H9 (cell line): ENCODE data around the gene CEP250. TPM values are rescaled to one million over a fixed set of nuclear protein-coding genes. Genes with fewer than 3 reads are reported as not detected.

Experiments
- DNase-seq: peaks from one replicate; pipeline ENCODE4 v3.0.0-alpha.2; 2017
- H2AFZ ChIP-seq: one replicate; pipeline ENCODE4 v1.6.1; 2013; ENCODE audit warnings: mild to moderate bottlenecking, low read length, control low read depth, moderate library complexity
- H2AK5ac ChIP-seq: 2 replicates; pipeline ENCODE4 v1.6.1; 2013; ENCODE audit warnings: low read length, control low read depth, mixed read lengths; ENCODE audit not compliant: insufficient read length
- H2BK120ac ChIP-seq: one replicate; pipeline ENCODE4 v1.6.1; 2013; ENCODE audit warnings: low read depth, mild to moderate bottlenecking, low read length, control low read depth, inconsistent platforms; ENCODE audit not compliant: poor library complexity, severe bottlenecking
- H2BK12ac ChIP-seq: 2 replicates; pipeline ENCODE4 v1.6.1; 2013; ENCODE audit warnings: low read length, control low read depth, mixed read lengths, low read depth; ENCODE audit not compliant: insufficient read length
- H2BK15ac ChIP-seq: 2 replicates; pipeline ENCODE4 v1.6.1; 2013; ENCODE audit warnings: low read depth, low read length, control low read depth
- H2BK20ac ChIP-seq: one replicate; pipeline ENCODE4 v1.6.1; 2013; ENCODE audit warnings: low read depth, mild to moderate bottlenecking, low read length, control low read depth, inconsistent platforms; ENCODE audit not compliant: poor library complexity, severe bottlenecking
- H2BK5ac ChIP-seq: 2 replicates; pipeline ENCODE4 v1.6.1; 2013; ENCODE audit warnings: low read length, control low read depth, mixed read lengths; ENCODE audit not compliant: insufficient read length
- H3K14ac ChIP-seq: 2 replicates; pipeline ENCODE4 v1.6.1; 2013; ENCODE audit warnings: low read length, control low read depth; ENCODE audit not compliant: insufficient read depth
- H3K18ac ChIP-seq: 2 replicates; pipeline ENCODE4 v1.6.1; 2013; ENCODE audit warnings: low read depth, mild to moderate bottlenecking, mixed read lengths, low read length, control low read depth; ENCODE audit not compliant: insufficient read length
- H3K23ac ChIP-seq: 2 replicates; pipeline ENCODE4 v1.6.1; 2013; ENCODE audit warnings: low read length, control low read depth, mixed read lengths, low read depth; ENCODE audit not compliant: insufficient read length
- H3K23me2 ChIP-seq: 2 replicates; pipeline ENCODE4 v1.6.1; 2013; ENCODE audit warnings: low read depth, mild to moderate bottlenecking, mixed read lengths, low read length, control low read depth; ENCODE audit not compliant: insufficient read length, poor library complexity, severe bottlenecking
- H3K27ac ChIP-seq: 2 replicates; pipeline ENCODE4 v1.5.1; 2013; ENCODE audit warnings: low read length, control low read depth, mixed read lengths, low read depth; ENCODE audit not compliant: insufficient read length
- H3K27me3 ChIP-seq: 2 replicates; pipeline ENCODE4 v1.6.1; 2013; ENCODE audit warnings: low read length, control low read depth, inconsistent platforms; ENCODE audit not compliant: insufficient read depth
- H3K4ac ChIP-seq: 2 replicates; pipeline ENCODE4 v1.6.1; 2013; ENCODE audit warnings: low read depth, mild to moderate bottlenecking, control low read depth, inconsistent platforms, low read length, moderate library complexity
- H3K4me1 ChIP-seq: 2 replicates; pipeline ENCODE4 v1.6.1; 2013; ENCODE audit warnings: low read length, control low read depth, inconsistent platforms; ENCODE audit not compliant: insufficient read depth
- H3K4me2 ChIP-seq: 2 replicates; pipeline ENCODE4 v1.6.1; 2013; ENCODE audit warnings: low read length, control low read depth, mixed read lengths; ENCODE audit not compliant: insufficient read length, insufficient read depth
- H3K56ac ChIP-seq: 2 replicates; pipeline ENCODE4 v1.6.1; 2013; ENCODE audit warnings: low read depth, mild to moderate bottlenecking, mixed read lengths, low read length, control low read depth; ENCODE audit not compliant: insufficient read length
- H3K79me1 ChIP-seq: 2 replicates; pipeline ENCODE4 v1.6.1; 2013; ENCODE audit warnings: low read depth, mild to moderate bottlenecking, moderate library complexity, low read length, control low read depth, inconsistent platforms; ENCODE audit not compliant: insufficient read depth, poor library complexity, severe bottlenecking
- H3K79me2 ChIP-seq: 2 replicates; pipeline ENCODE4 v1.6.1; 2013; ENCODE audit warnings: low read length, control low read depth, inconsistent platforms; ENCODE audit not compliant: insufficient read depth
- H3K9ac ChIP-seq: 2 replicates; pipeline ENCODE4 v1.6.1; 2013; ENCODE audit warnings: low read length, control low read depth, mixed read lengths; ENCODE audit not compliant: insufficient read length; ENCODE audit errors: extremely low read depth
- H3K9me3 ChIP-seq: one replicate; pipeline ENCODE4 v1.6.1; 2013; ENCODE audit warnings: low read depth, low read length, inconsistent platforms; ENCODE audit not compliant: control insufficient read depth
- H3T11ph ChIP-seq: one replicate; pipeline ENCODE4 v1.6.1; 2013; ENCODE audit warnings: mild to moderate bottlenecking, low read length, control low read depth, inconsistent platforms
- H4K20me1 ChIP-seq: one replicate; pipeline ENCODE4 v1.6.1; 2013; ENCODE audit not compliant: control insufficient read depth, insufficient read length, insufficient read depth
- H4K5ac ChIP-seq: 2 replicates; pipeline ENCODE4 v1.6.1; 2013; ENCODE audit warnings: low read depth, mild to moderate bottlenecking, mixed read lengths, low read length, control low read depth; ENCODE audit not compliant: insufficient read length
- H4K8ac ChIP-seq: replicated peaks from 2 replicates; pipeline ENCODE4 v1.6.1; 2013; ENCODE audit warnings: low read length, control low read depth, mixed read lengths, low read depth; ENCODE audit not compliant: insufficient read length
- H4K91ac ChIP-seq: 2 replicates; pipeline ENCODE4 v1.6.1; 2013; ENCODE audit warnings: low read depth, mild to moderate bottlenecking, moderate library complexity, mixed read lengths, low read length, control low read depth; ENCODE audit not compliant: insufficient read length
- H3K27ac Mint-ChIP-seq, 3 experiments: 2 replicates in 2 of 3; 3 replicates in 1 of 3; pipeline ENCODE4 v1.8.0; 2020 to 2021; ENCODE audit warnings: mixed read lengths in 3 of 3, mild to moderate bottlenecking in 1 of 3, moderate library complexity in 1 of 3
- H3K27me3 Mint-ChIP-seq: 2 replicates; pipeline ENCODE4 v1.8.0; 2021; ENCODE audit warnings: low read depth, mild to moderate bottlenecking, moderate library complexity, mixed read lengths
- H3K36me3 Mint-ChIP-seq, 3 experiments: 2 replicates in 2 of 3; 3 replicates in 1 of 3; pipeline ENCODE4 v1.8.0; 2020 to 2021; ENCODE audit warnings: low read depth in 3 of 3, mixed read lengths in 3 of 3; ENCODE audit not compliant: insufficient read depth in 1 of 3
- H3K4me1 Mint-ChIP-seq, 2 experiments: 2 replicates each; pipeline ENCODE4 v1.8.0; 2020; ENCODE audit warnings: mixed read lengths in 2 of 2
- H3K4me3 Mint-ChIP-seq, 2 experiments: 2 replicates in 1 of 2; 3 replicates in 1 of 2; pipeline ENCODE4 v1.8.0; 2020 to 2021; ENCODE audit warnings: mild to moderate bottlenecking in 2 of 2, mixed read lengths in 2 of 2, moderate library complexity in 1 of 2
- H3K9me3 Mint-ChIP-seq, 2 experiments: 2 replicates in 1 of 2; 3 replicates in 1 of 2; pipeline ENCODE4 v1.8.0; 2020; ENCODE audit warnings: mild to moderate bottlenecking in 2 of 2, mixed read lengths in 2 of 2, moderate library complexity in 1 of 2
- WGBS: extraction: QIAGEN DNeasy Blood & Tissue Kit; methylation state at CpG from one replicate; pipeline ENCODE4 v1.1.7; 2013; ENCODE audit warnings: missing lambda C conversion rate, low lambda C conversion rate, mixed read lengths; ENCODE audit not compliant: insufficient read length; ENCODE audit errors: extremely low coverage; 5-methylcytosine and 5-hydroxymethylcytosine counted together
- total RNA-seq: library from RNA; stranded (reverse); gene quantifications from 2 replicates; pipeline ENCODE4 v1.2.1, GENCODE V29; 2021
- TF ChIP-seq, protein P1 (sequence below): fragments of 200-600 bp; sonication (generic); conservative IDR thresholded peaks from 3 replicates; pipeline ENCODE4 v1.8.0; 2021; ENCODE audit warnings: antibody characterized with exemption, mild to moderate bottlenecking

Gene CEP250
- total RNA-seq, 1 experiment from 2014 or later: 29.8 TPM

DNA sequence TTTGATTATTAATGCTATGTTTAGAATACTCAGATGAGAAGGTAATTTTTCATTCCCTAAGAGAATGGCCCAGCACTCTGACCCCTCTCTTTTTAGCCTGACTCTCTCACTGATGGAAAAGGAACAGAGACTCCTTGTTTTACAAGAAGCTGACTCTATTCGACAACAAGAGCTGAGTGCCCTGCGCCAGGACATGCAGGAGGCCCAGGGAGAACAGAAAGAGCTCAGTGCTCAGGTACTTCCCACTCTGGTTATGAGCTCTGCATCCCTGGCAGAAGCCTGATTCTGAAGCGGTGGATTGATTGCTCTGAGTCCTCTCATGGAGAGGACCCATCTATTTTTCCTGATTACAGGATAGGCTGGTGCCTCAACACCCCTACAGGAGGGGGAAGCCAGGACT is 41.1 kb downstream of the CEP250 start:
- no peak overlapping the region for H2BK120ac ChIP-seq
- H3K9me3 Mint-ChIP-seq: no peaks in the 10 kb centered on the region
- DNase-seq: no peak
- H3K79me1 ChIP-seq: no peaks in the 10 kb centered on the region
- no peak overlapping the region for H2BK5ac ChIP-seq
- H3K4me2 ChIP-seq: no peak overlapping the region
- no peaks in the 10 kb centered on the region for H3K9me3 ChIP-seq
- no peaks in the 10 kb centered on the region for H3K4me1 Mint-ChIP-seq
- no peak overlapping the region for H3K18ac ChIP-seq
- H4K5ac ChIP-seq: no peak overlapping the region
- peaks cover 31 to 88% (median 85%) of the 10 kb centered on the region in 3 experiments for H3K36me3 Mint-ChIP-seq
- H3T11ph ChIP-seq: no peak overlapping the region
- no CpG with 5 or more reads among the region's 3 CpGs for WGBS
- H2AFZ ChIP-seq: no peak overlapping the region
- no peak overlapping the region for H3K27ac Mint-ChIP-seq
- no peak overlapping the region for H3K23ac ChIP-seq
- H3K4me1 ChIP-seq: no peaks in the 10 kb centered on the region
- H4K8ac ChIP-seq: no peak overlapping the region
- no peaks in the 10 kb centered on the region for H3K79me2 ChIP-seq
- H3K56ac ChIP-seq: no peak overlapping the region
- H2BK15ac ChIP-seq: no peak overlapping the region
- H3K9ac ChIP-seq: no peak overlapping the region
- H3K27me3 Mint-ChIP-seq: no peaks in the 10 kb centered on the region
- no peak overlapping the region for H3K27ac ChIP-seq
- no peak overlapping the region for H2BK12ac ChIP-seq
- H2BK20ac ChIP-seq: no peak overlapping the region
- H4K91ac ChIP-seq: no peak overlapping the region
- no peak overlapping the region for H3K14ac ChIP-seq
- H3K4me3 Mint-ChIP-seq: no peak overlapping the region
- no peak overlapping the region for H2AK5ac ChIP-seq
- TF ChIP-seq, protein P1, sequence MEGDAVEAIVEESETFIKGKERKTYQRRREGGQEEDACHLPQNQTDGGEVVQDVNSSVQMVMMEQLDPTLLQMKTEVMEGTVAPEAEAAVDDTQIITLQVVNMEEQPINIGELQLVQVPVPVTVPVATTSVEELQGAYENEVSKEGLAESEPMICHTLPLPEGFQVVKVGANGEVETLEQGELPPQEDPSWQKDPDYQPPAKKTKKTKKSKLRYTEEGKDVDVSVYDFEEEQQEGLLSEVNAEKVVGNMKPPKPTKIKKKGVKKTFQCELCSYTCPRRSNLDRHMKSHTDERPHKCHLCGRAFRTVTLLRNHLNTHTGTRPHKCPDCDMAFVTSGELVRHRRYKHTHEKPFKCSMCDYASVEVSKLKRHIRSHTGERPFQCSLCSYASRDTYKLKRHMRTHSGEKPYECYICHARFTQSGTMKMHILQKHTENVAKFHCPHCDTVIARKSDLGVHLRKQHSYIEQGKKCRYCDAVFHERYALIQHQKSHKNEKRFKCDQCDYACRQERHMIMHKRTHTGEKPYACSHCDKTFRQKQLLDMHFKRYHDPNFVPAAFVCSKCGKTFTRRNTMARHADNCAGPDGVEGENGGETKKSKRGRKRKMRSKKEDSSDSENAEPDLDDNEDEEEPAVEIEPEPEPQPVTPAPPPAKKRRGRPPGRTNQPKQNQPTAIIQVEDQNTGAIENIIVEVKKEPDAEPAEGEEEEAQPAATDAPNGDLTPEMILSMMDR: no peak
- no peaks in the 10 kb centered on the region for H3K27me3 ChIP-seq
- no peak overlapping the region for H3K4ac ChIP-seq
- H3K23me2 ChIP-seq: no peaks in the 10 kb centered on the region
- no peaks in the 10 kb centered on the region for H4K20me1 ChIP-seq
